WTC11 (cell line): ENCODE data around the gene FAM171A1.

Experiments
- CREB1 ChIP-seq: sonication (generic); formaldehyde crosslinking; IDR thresholded peaks from 2 replicates; pipeline ENCODE4 v1.8.0; 2023; ENCODE audit warnings: mild to moderate bottlenecking, missing genetic modification reagents
- CREM ChIP-seq: sonication (generic); formaldehyde crosslinking; IDR thresholded peaks from 2 replicates; pipeline ENCODE4 v1.8.1; 2022; ENCODE audit warnings: mild to moderate bottlenecking, missing genetic modification reagents, moderate library complexity
- CTCF ChIP-seq: fragments of 200-600 bp; IDR thresholded peaks from 2 replicates; pipeline ENCODE4 v1.8.0; 2022; ENCODE audit warnings: antibody characterized with exemption
- ELF4 ChIP-seq: sonication (generic); formaldehyde crosslinking; IDR thresholded peaks from 2 replicates; pipeline ENCODE4 v1.8.1; 2022; ENCODE audit warnings: low read depth, mild to moderate bottlenecking, moderate library complexity, missing genetic modification reagents
- ETV6 ChIP-seq: sonication (generic); formaldehyde crosslinking; IDR thresholded peaks from 2 replicates; pipeline ENCODE4 v1.8.1; 2022; ENCODE audit warnings: mild to moderate bottlenecking, missing genetic modification reagents
- NR2C2 ChIP-seq: sonication (generic); formaldehyde crosslinking; IDR thresholded peaks from 2 replicates; pipeline ENCODE4 v1.8.0; 2022; ENCODE audit warnings: mild to moderate bottlenecking, missing genetic modification reagents
- SP1 ChIP-seq: sonication (generic); formaldehyde crosslinking; conservative IDR thresholded peaks from 2 replicates; pipeline ENCODE4 v1.8.1; 2022; ENCODE audit warnings: missing genetic modification reagents

GRCh38 chr10:15313843-15314242 lies 57.2 kb downstream of the FAM171A1 start:
- TF ChIP-seq CTCF (no peak), ELF4 (CRISPR knock-in tag) (no peak), NR2C2 (CRISPR knock-in tag) (no peak), CREB1 (CRISPR knock-in tag) (no peak), ETV6 (CRISPR knock-in tag) (no peak), SP1 (CRISPR knock-in tag) (no peak), CREM (no peak)
